Right ventricle myocardium inferior (tissue), 1 donor: ENCODE results near the gene SYAP1. TPM values are rescaled to one million over a fixed set of nuclear protein-coding genes. Genes with fewer than 3 reads are reported as not detected.
"Not testable (repeated sequence)": the region's sequence is repeated elsewhere in the genome, so short reads cannot be mapped to it uniquely, and the experiment has no call there.

ENCODE experiments used
- ATAC-seq: fragments of 200-7000 bp; cut with Tn5 transposase; one replicate; pipeline ENCODE4 v1.9.1; 2020; ENCODE audit warnings: mild to moderate bottlenecking, moderate library complexity
- DNase-seq: peaks from one replicate; pipeline ENCODE4 v3.0.0; 2021; ENCODE audit errors: missing footprints
- intact Hi-C: fragments of 100-400 bp; cut with DNase I; formaldehyde crosslinking; loops from one replicate; pipeline ENCODE4 v1.11.0; 2022
- total RNA-seq: library from RNA; stranded (reverse); fragmentation: NEBNext Ultra II Directional; extraction: Animal tissue kit (Norgen Biotek cat#: 25700); gene quantifications from one replicate; pipeline ENCODE4 v1.2.1, GENCODE V29; 2021
- donor health status: DM: no; HTN: yes; CAD: no; lungs with severe emphysema.

Gene SYAP1
- total RNA-seq, 1 donor from 2014 or later, result 19.0 TPM

- ATAC-seq, result no peak
- intact Hi-C loops, result no loop called here
- DNase-seq, result no peak
Observed at GRCh38 chrX:16770970-16771482, 51.6 kb downstream of the SYAP1 start.

- DNase-seq (no peak), ATAC-seq (no peak)
- intact Hi-C loops, result no loop called here
Observed at GRCh38 chrX:16771483-16772398, 52.3 kb downstream of the SYAP1 start.

GRCh38 chrX:16772460-16772859 is 53.0 kb downstream of the SYAP1 start:
- intact Hi-C loops, result no loop called here
- ATAC-seq (no peak), DNase-seq (no peak)

GRCh38 chrX:16774746-16775145 is 55.3 kb downstream of the SYAP1 start:
- DNase-seq, result no peak
- ATAC-seq, result no peak
- intact Hi-C loops, result no loop called here

GRCh38 chrX:16778545-16778944 is 59.1 kb downstream of the SYAP1 start:
- intact Hi-C loops, result no loop called here
- ATAC-seq, result no peak
- DNase-seq, result no peak

- ATAC-seq, result no peak
- intact Hi-C loops, result no loop called here
Observed at GRCh38 chrX:16778993-16779392, 59.6 kb downstream of the SYAP1 start.

GRCh38 chrX:16779815-16780214 is 60.4 kb downstream of the SYAP1 start:
- intact Hi-C loops, result loop anchor here (10.0 kb wide), 1 partner anchor 55 kb away; no protein-coding TSS in a partner anchor
- not testable (repeated sequence) for DNase-seq, ATAC-seq

More at GRCh38 chrX:16778993-16779392, 59.6 kb downstream of the SYAP1 start:
- DNase-seq, result no peak

- ATAC-seq (no peak), DNase-seq (no peak)
- intact Hi-C loops, result loop anchor here (10.0 kb wide), 1 partner anchor 59 kb away; no protein-coding TSS in a partner anchor
Observed at GRCh38 chrX:16783452-16783851, 64.0 kb downstream of the SYAP1 start.

- not testable (repeated sequence) for DNase-seq, ATAC-seq
- intact Hi-C loops, result loop anchor here (10.0 kb wide), 1 partner anchor 60 kb away; no protein-coding TSS in a partner anchor
Observed at GRCh38 chrX:16784440-16784839, 65.0 kb downstream of the SYAP1 start.

- no peak for DNase-seq
- ATAC-seq, result no peak
- intact Hi-C loops, result loop anchor here (10.0 kb wide), 1 partner anchor 61 kb away; no protein-coding TSS in a partner anchor
Observed at GRCh38 chrX:16785247-16786138, 66.1 kb downstream of the SYAP1 start.

GRCh38 chrX:16786139-16786790 is 66.9 kb downstream of the SYAP1 start, which contains the start of gene TXLNG:
Gene TXLNG, plus strand, starts transcription at chrX:16786466. Its CDS starts 22 bp downstream, at chrX:16786488.
- intact Hi-C loops, result loop anchor here (10.0 kb wide), 1 partner anchor 61 kb away; no protein-coding TSS in a partner anchor
- ATAC-seq (peak; percentile 100), DNase-seq (peak; percentile 98)

- DNase-seq, result no peak
- intact Hi-C loops, result loop anchor here (10.0 kb wide), 1 partner anchor 62 kb away; no protein-coding TSS in a partner anchor
- peak; percentile 12 for ATAC-seq
Observed at GRCh38 chrX:16786791-16787735, 67.7 kb downstream of the SYAP1 start.

GRCh38 chrX:16788477-16788876 is 69.1 kb downstream of the SYAP1 start:
- intact Hi-C loops, result loop anchor here (10.0 kb wide), 1 partner anchor 64 kb away; no protein-coding TSS in a partner anchor
- ATAC-seq (no peak), DNase-seq (no peak)

- no peak for DNase-seq
- intact Hi-C loops, result no loop called here
- no peak for ATAC-seq
Observed at GRCh38 chrX:16796298-16796697, 76.9 kb downstream of the SYAP1 start.

- ATAC-seq, result no peak
- intact Hi-C loops, result no loop called here
- DNase-seq, result no peak
Observed at GRCh38 chrX:16797358-16797757, 77.9 kb downstream of the SYAP1 start.

- no peak for DNase-seq
- intact Hi-C loops, result no loop called here
- ATAC-seq, result no peak
Observed at GRCh38 chrX:16797841-16798240, 78.4 kb downstream of the SYAP1 start.

- intact Hi-C loops, result no loop called here
- no peak for ATAC-seq
- DNase-seq, result no peak
Observed at GRCh38 chrX:16804923-16805464, 85.6 kb downstream of the SYAP1 start.
